Endodermal cell (in vitro differentiated cells): ENCODE measurements around the gene WDR90. TPM values are rescaled to one million over a fixed set of nuclear protein-coding genes. Genes with fewer than 3 reads are reported as not detected.

Experiments
- DNase-seq: peaks from one replicate; pipeline ENCODE4 v3.0.0-alpha.2; 2017
- H3K27ac ChIP-seq: 2 replicates; pipeline ENCODE4 v1.5.1; 2013; ENCODE audit warnings: mild to moderate bottlenecking, low read depth, low read length, moderate library complexity
- H3K27me3 ChIP-seq: 2 replicates; pipeline ENCODE4 v1.6.1; 2013; ENCODE audit warnings: mild to moderate bottlenecking, low read length, moderate library complexity; ENCODE audit not compliant: insufficient read depth, control insufficient read depth, poor library complexity, severe bottlenecking
- H3K36me3 ChIP-seq: 2 replicates; pipeline ENCODE4 v1.7.0; 2013; ENCODE audit warnings: mild to moderate bottlenecking, low read length, moderate library complexity; ENCODE audit not compliant: control insufficient read depth, insufficient read depth
- H3K4me1 ChIP-seq: one replicate; pipeline ENCODE4 v1.7.0; 2013; ENCODE audit warnings: low read length; ENCODE audit not compliant: control insufficient read depth, insufficient read depth
- H3K4me3 ChIP-seq: 2 replicates; pipeline ENCODE4 v1.5.1; 2013; ENCODE audit warnings: mild to moderate bottlenecking, low read length, moderate library complexity
- H3K9ac ChIP-seq: 2 replicates; pipeline ENCODE4 v1.6.1; 2013; ENCODE audit warnings: mild to moderate bottlenecking, low read length, moderate library complexity; ENCODE audit not compliant: poor library complexity, severe bottlenecking; ENCODE audit errors: extremely low read depth
- H3K9me3 ChIP-seq: 2 replicates; pipeline ENCODE4 v1.6.1; 2013; ENCODE audit warnings: mild to moderate bottlenecking, low read length, moderate library complexity; ENCODE audit not compliant: control insufficient read depth
- H3K27ac Mint-ChIP-seq: 2 replicates; pipeline ENCODE4 v1.8.0; 2020; ENCODE audit warnings: mixed read lengths
- H3K27me3 Mint-ChIP-seq: 2 replicates; pipeline ENCODE4 v1.8.0; 2021; ENCODE audit warnings: mild to moderate bottlenecking, mixed read lengths; ENCODE audit not compliant: insufficient read depth
- H3K36me3 Mint-ChIP-seq: 2 replicates; pipeline ENCODE4 v1.8.0; 2020; ENCODE audit warnings: low read depth, mixed read lengths
- H3K4me1 Mint-ChIP-seq: 2 replicates; pipeline ENCODE4 v1.8.0; 2020; ENCODE audit warnings: mixed read lengths
- H3K4me3 Mint-ChIP-seq: 2 replicates; pipeline ENCODE4 v1.8.0; 2020; ENCODE audit warnings: mild to moderate bottlenecking, moderate library complexity, mixed read lengths
- H3K9me3 Mint-ChIP-seq: 2 replicates; pipeline ENCODE4 v1.8.0; 2020; ENCODE audit warnings: mild to moderate bottlenecking, mixed read lengths
- CTCF ChIP-seq: fragments of 200-600 bp; sonication (generic); conservative IDR thresholded peaks from 2 replicates; pipeline ENCODE4 v1.5.0; 2021; ENCODE audit warnings: antibody characterized with exemption, mild to moderate bottlenecking
- WGBS, 2 experiments: methylation state at CpG; one replicate each; pipeline versions ENCODE4 v1.1.5 to v1.1.7; 2013; ENCODE audit warnings: missing lambda C conversion rate in 2 of 2, mixed read lengths in 1 of 2; ENCODE audit not compliant: insufficient coverage in 1 of 2, insufficient read length in 1 of 2; 5-methylcytosine and 5-hydroxymethylcytosine counted together
- total RNA-seq, 2 donors: library from RNA; stranded (reverse); fragmentation: NEBNext Ultra II Directional in 1 of 2; extraction: Animal tissue kit (Norgen Biotek cat#: 25700) in 1 of 2; gene quantifications; 2 replicates in 1 of 2; 3 replicates in 1 of 2; pipeline ENCODE4 v1.2.1, GENCODE V29; 2021

The WDR90 gene
- total RNA-seq, 2 donors from 2014 or later, result 112 to 120 TPM

GRCh38 chr16:672371-672770 is 23.2 kb downstream of the WDR90 start:
- Mint-ChIP-seq H3K4me1 (peaks cover 9% of the 10 kb centered on the region), H3K27ac (no peak overlapping the region), H3K36me3 (peaks cover 18% of the 10 kb centered on the region), H3K4me3 (no peak overlapping the region), H3K9me3 (no peaks in the 10 kb centered on the region), H3K27me3 (no peaks in the 10 kb centered on the region)
- TF ChIP-seq CTCF, result no peak
- Histone ChIP-seq H3K9ac (no peak overlapping the region), H3K36me3 (peaks cover 40% of the 10 kb centered on the region), H3K4me3 (no peak overlapping the region), H3K27ac (no peak overlapping the region), H3K4me1 (peaks cover 3% of the 10 kb centered on the region), H3K9me3 (no peaks in the 10 kb centered on the region), H3K27me3 (no peaks in the 10 kb centered on the region)
- WGBS, 2 experiments, result 94 to 98% methylated on average over 13 to 19 of the region's 19 CpGs
- DNase-seq, result no peak

GRCh38 chr16:672851-673250 is 23.7 kb downstream of the WDR90 start:
- 97 to 98% methylated on average over 20 to 21 of the region's 21 CpGs for WGBS, 2 experiments
- Mint-ChIP-seq H3K9me3 (no peaks in the 10 kb centered on the region), H3K4me1 (peaks cover 6% of the 10 kb centered on the region), H3K27ac (no peak overlapping the region), H3K4me3 (no peak overlapping the region), H3K27me3 (no peaks in the 10 kb centered on the region), H3K36me3 (peaks cover 16% of the 10 kb centered on the region)
- no peaks in the 10 kb centered on the region for H3K4me1 ChIP-seq
- no peaks in the 10 kb centered on the region for H3K27me3 ChIP-seq
- H3K27ac ChIP-seq, result no peak overlapping the region
- H3K36me3 ChIP-seq, result peaks cover 40% of the 10 kb centered on the region
- no peak overlapping the region for H3K4me3 ChIP-seq
- no peaks in the 10 kb centered on the region for H3K9me3 ChIP-seq
- TF ChIP-seq CTCF, result no peak
- no peak overlapping the region for H3K9ac ChIP-seq
- DNase-seq, result no peak

GRCh38 chr16:673399-673991 is 24.3 kb downstream of the WDR90 start:
- Mint-ChIP-seq H3K27me3 (no peaks in the 10 kb centered on the region), H3K9me3 (no peaks in the 10 kb centered on the region), H3K4me1 (peaks cover 6% of the 10 kb centered on the region), H3K4me3 (no peak overlapping the region), H3K36me3 (peaks cover 16% of the 10 kb centered on the region), H3K27ac (no peak overlapping the region)
- Histone ChIP-seq H3K27me3 (no peaks in the 10 kb centered on the region), H3K27ac (no peak overlapping the region), H3K36me3 (peaks cover 40% of the 10 kb centered on the region), H3K9me3 (no peaks in the 10 kb centered on the region), H3K9ac (no peak overlapping the region), H3K4me3 (no peak overlapping the region), H3K4me1 (no peaks in the 10 kb centered on the region)
- DNase-seq, result no peak
- 97% methylated on average over 10 to 18 of the region's 18 CpGs for WGBS, 2 experiments
- TF ChIP-seq CTCF, result no peak
